Measurements from ENCODE around the gene CACNA1A.

Gene CACNA1A

GRCh38 chr19:13294812-13295567, 211.3 kb downstream of the CACNA1A start:
- no peaks in the 10 kb centered on the region for H3K4me1 ChIP-seq (ENCODE audit: control insufficient read depth, insufficient read depth, low read length)
- H3K27me3 ChIP-seq (ENCODE audit: control insufficient read depth, insufficient read depth, low read length): no peaks in the 10 kb centered on the region
- H3K27ac ChIP-seq (ENCODE audit: low read depth, low read length): no peak overlapping the region
- H3K9me3 ChIP-seq (ENCODE audit: control insufficient read depth, insufficient read depth, low read depth, low read length): no peaks in the 10 kb centered on the region
- no peak overlapping the region for H3K9ac ChIP-seq (ENCODE audit: low read length)
- H3K4me3 ChIP-seq (ENCODE audit: low read depth, low read length): no peak overlapping the region
- H3K36me3 ChIP-seq (ENCODE audit: control insufficient read depth, insufficient read depth, low read length): no peaks in the 10 kb centered on the region

GRCh38 chr19:13291913-13292312, 214.4 kb downstream of the CACNA1A start:
- Histone ChIP-seq H3K4me3 (ENCODE audit: low read depth, low read length) (no peak overlapping the region), H3K9ac (ENCODE audit: low read length) (no peak overlapping the region), H3K4me1 (ENCODE audit: control insufficient read depth, insufficient read depth, low read length) (no peaks in the 10 kb centered on the region), H3K9me3 (ENCODE audit: control insufficient read depth, insufficient read depth, low read depth, low read length) (no peaks in the 10 kb centered on the region), H3K27me3 (ENCODE audit: control insufficient read depth, insufficient read depth, low read length) (no peaks in the 10 kb centered on the region), H3K36me3 (ENCODE audit: control insufficient read depth, insufficient read depth, low read length) (no peaks in the 10 kb centered on the region), H3K27ac (ENCODE audit: low read depth, low read length) (no peak overlapping the region)

- Histone ChIP-seq H3K27me3 (ENCODE audit: control insufficient read depth, insufficient read depth, low read length) (no peaks in the 10 kb centered on the region), H3K9ac (ENCODE audit: low read length) (no peak overlapping the region), H3K4me3 (ENCODE audit: low read depth, low read length) (no peak overlapping the region), H3K27ac (ENCODE audit: low read depth, low read length) (no peak overlapping the region), H3K36me3 (ENCODE audit: control insufficient read depth, insufficient read depth, low read length) (no peaks in the 10 kb centered on the region), H3K4me1 (ENCODE audit: control insufficient read depth, insufficient read depth, low read length) (no peaks in the 10 kb centered on the region), H3K9me3 (ENCODE audit: control insufficient read depth, insufficient read depth, low read depth, low read length) (no peaks in the 10 kb centered on the region)
These were observed 215.5 kb downstream of the CACNA1A start for GRCh38 chr19:13290741-13291140.

GRCh38 chr19:13289295-13289694, 217.0 kb downstream of the CACNA1A start:
- Histone ChIP-seq H3K36me3 (ENCODE audit: control insufficient read depth, insufficient read depth, low read length) (no peaks in the 10 kb centered on the region), H3K9ac (ENCODE audit: low read length) (no peak overlapping the region), H3K9me3 (ENCODE audit: control insufficient read depth, insufficient read depth, low read depth, low read length) (no peaks in the 10 kb centered on the region), H3K27ac (ENCODE audit: low read depth, low read length) (no peak overlapping the region), H3K4me3 (ENCODE audit: low read depth, low read length) (no peak overlapping the region), H3K4me1 (ENCODE audit: control insufficient read depth, insufficient read depth, low read length) (no peaks in the 10 kb centered on the region), H3K27me3 (ENCODE audit: control insufficient read depth, insufficient read depth, low read length) (no peaks in the 10 kb centered on the region)

GRCh38 chr19:13286195-13286985, 219.9 kb downstream of the CACNA1A start:
- Histone ChIP-seq H3K9ac (ENCODE audit: low read length) (no peak overlapping the region), H3K27me3 (ENCODE audit: control insufficient read depth, insufficient read depth, low read length) (no peaks in the 10 kb centered on the region), H3K4me3 (ENCODE audit: low read depth, low read length) (no peak overlapping the region), H3K9me3 (ENCODE audit: control insufficient read depth, insufficient read depth, low read depth, low read length) (no peaks in the 10 kb centered on the region), H3K27ac (ENCODE audit: low read depth, low read length) (no peak overlapping the region), H3K36me3 (ENCODE audit: control insufficient read depth, insufficient read depth, low read length) (no peaks in the 10 kb centered on the region), H3K4me1 (ENCODE audit: control insufficient read depth, insufficient read depth, low read length) (peaks cover 7% of the 10 kb centered on the region; the same call in 1 of the 2 replicates)

- H3K9me3 ChIP-seq (ENCODE audit: control insufficient read depth, insufficient read depth, low read depth, low read length): no peaks in the 10 kb centered on the region
- H3K4me1 ChIP-seq (ENCODE audit: control insufficient read depth, insufficient read depth, low read length): peaks cover 8% of the 10 kb centered on the region; the same call in 1 of the 2 replicates
- no peaks in the 10 kb centered on the region for H3K27me3 ChIP-seq (ENCODE audit: control insufficient read depth, insufficient read depth, low read length)
- H3K4me3 ChIP-seq (ENCODE audit: low read depth, low read length): no peak overlapping the region
- H3K36me3 ChIP-seq (ENCODE audit: control insufficient read depth, insufficient read depth, low read length): no peaks in the 10 kb centered on the region
- H3K27ac ChIP-seq (ENCODE audit: low read depth, low read length): no peak overlapping the region
- H3K9ac ChIP-seq (ENCODE audit: low read length): no peak overlapping the region
These were observed 221.1 kb downstream of the CACNA1A start for GRCh38 chr19:13284929-13285928.

GRCh38 chr19:13283871-13284270, 222.4 kb downstream of the CACNA1A start:
- Histone ChIP-seq H3K4me1 (ENCODE audit: control insufficient read depth, insufficient read depth, low read length) (peaks cover 8% of the 10 kb centered on the region; the same call in 1 of the 2 replicates), H3K9me3 (ENCODE audit: control insufficient read depth, insufficient read depth, low read depth, low read length) (no peaks in the 10 kb centered on the region), H3K27ac (ENCODE audit: low read depth, low read length) (no peak overlapping the region), H3K9ac (ENCODE audit: low read length) (no peak overlapping the region), H3K4me3 (ENCODE audit: low read depth, low read length) (no peak overlapping the region), H3K36me3 (ENCODE audit: control insufficient read depth, insufficient read depth, low read length) (no peaks in the 10 kb centered on the region), H3K27me3 (ENCODE audit: control insufficient read depth, insufficient read depth, low read length) (no peaks in the 10 kb centered on the region)

GRCh38 chr19:13282486-13283065, 223.7 kb downstream of the CACNA1A start:
- Histone ChIP-seq H3K27me3 (ENCODE audit: control insufficient read depth, insufficient read depth, low read length) (no peaks in the 10 kb centered on the region), H3K4me3 (ENCODE audit: low read depth, low read length) (no peak overlapping the region)

GRCh38 chr19:13281567-13282291, 224.6 kb downstream of the CACNA1A start:
- no peak overlapping the region for H3K27ac ChIP-seq (ENCODE audit: low read depth, low read length)

More at GRCh38 chr19:13282486-13283065, 223.7 kb downstream of the CACNA1A start:
- no peaks in the 10 kb centered on the region for H3K9me3 ChIP-seq (ENCODE audit: control insufficient read depth, insufficient read depth, low read depth, low read length)
- no peak overlapping the region for H3K9ac ChIP-seq (ENCODE audit: low read length)
- no peak overlapping the region for H3K27ac ChIP-seq (ENCODE audit: low read depth, low read length)
- peaks cover 8% of the 10 kb centered on the region; the same call in 1 of the 2 replicates for H3K4me1 ChIP-seq (ENCODE audit: control insufficient read depth, insufficient read depth, low read length)
- H3K36me3 ChIP-seq (ENCODE audit: control insufficient read depth, insufficient read depth, low read length): no peaks in the 10 kb centered on the region

More at GRCh38 chr19:13281567-13282291, 224.6 kb downstream of the CACNA1A start:
- Histone ChIP-seq H3K27me3 (ENCODE audit: control insufficient read depth, insufficient read depth, low read length) (no peaks in the 10 kb centered on the region), H3K4me1 (ENCODE audit: control insufficient read depth, insufficient read depth, low read length) (peaks cover 8% of the 10 kb centered on the region; the same call in 1 of the 2 replicates), H3K4me3 (ENCODE audit: low read depth, low read length) (no peak overlapping the region), H3K9ac (ENCODE audit: low read length) (no peak overlapping the region), H3K9me3 (ENCODE audit: control insufficient read depth, insufficient read depth, low read depth, low read length) (no peaks in the 10 kb centered on the region), H3K36me3 (ENCODE audit: control insufficient read depth, insufficient read depth, low read length) (no peaks in the 10 kb centered on the region)

Measured in HUES6 (cell line).